MCF 10A (cell line): ENCODE measurements around the gene TMEM169. TPM values are rescaled to one million over a fixed set of nuclear protein-coding genes. Genes with fewer than 3 reads are reported as not detected.
"Not testable (repeated sequence)": the region's sequence is repeated elsewhere in the genome, so short reads cannot be mapped to it uniquely, and the experiment has no call there.

ENCODE experiments used
- BruUV-seq: library from RNA; stranded (reverse); fragments of 400-500 nt; replicated peaks from 2 replicates; lab custom pipeline; 2021; lab: Mats Ljungman, UMichigan
- CTCF ChIA-PET: fragments of 300-600 bp; sonication (Branson Sonifier 250); formaldehyde crosslinking; extraction: SDS; loops from one replicate; lab custom pipeline; 2021; ENCODE audit warnings: antibody characterized with exemption, inconsistent platforms; lab: Yijun Ruan, JAX
- POLR2A ChIA-PET: fragments of 300-600, 350-650 bp; sonication (Branson Sonifier 250); formaldehyde crosslinking; extraction: SDS; loops from one replicate; lab custom pipeline; 2020; ENCODE audit warnings: antibody characterized with exemption, inconsistent platforms; lab: Yijun Ruan, JAX
- DNase-seq: peaks from one replicate; pipeline ENCODE4 v3.0.0-alpha.2; 2018; ENCODE audit not compliant: unreplicated experiment
- H3K27ac Mint-ChIP-seq: one replicate; pipeline ENCODE4 v1.8.0; 2022; ENCODE audit warnings: mild to moderate bottlenecking, low read depth, mixed read lengths; ENCODE audit not compliant: unreplicated experiment
- H3K27me3 Mint-ChIP-seq: one replicate; pipeline ENCODE4 v1.8.0; 2022; ENCODE audit warnings: mixed read lengths; ENCODE audit not compliant: insufficient read depth, unreplicated experiment
- H3K36me3 Mint-ChIP-seq: one replicate; pipeline ENCODE4 v1.8.0; 2022; ENCODE audit warnings: mild to moderate bottlenecking, moderate library complexity, mixed read lengths; ENCODE audit not compliant: insufficient read depth, unreplicated experiment
- H3K4me1 Mint-ChIP-seq: one replicate; pipeline ENCODE4 v1.8.0; 2022; ENCODE audit warnings: mixed read lengths; ENCODE audit not compliant: insufficient read depth, unreplicated experiment
- H3K4me3 Mint-ChIP-seq: one replicate; pipeline ENCODE4 v1.8.0; 2022; ENCODE audit warnings: mild to moderate bottlenecking, moderate library complexity, mixed read lengths; ENCODE audit not compliant: unreplicated experiment
- H3K9me3 Mint-ChIP-seq: one replicate; pipeline ENCODE4 v1.8.0; 2022; ENCODE audit warnings: mixed read lengths; ENCODE audit not compliant: unreplicated experiment
- intact Hi-C: fragments of 100-400 bp; cut with micrococcal nuclease; formaldehyde crosslinking; loops from 2 replicates; pipeline ENCODE4 v1.14.1; 2022
- total RNA-seq: library from RNA; stranded (reverse); gene quantifications from 2 replicates; pipeline ENCODE4 v1.2.3, GENCODE V29; 2022
- TF ChIP-seq, protein P1 (sequence below): fragments of 200-600 bp; IDR thresholded peaks from one replicate; pipeline ENCODE4 v1.8.0; 2022; ENCODE audit warnings: antibody characterized with exemption, mild to moderate bottlenecking; ENCODE audit not compliant: unreplicated experiment

Gene TMEM169
- total RNA-seq, 1 experiment from 2014 or later = 0.35 TPM

DNA sequence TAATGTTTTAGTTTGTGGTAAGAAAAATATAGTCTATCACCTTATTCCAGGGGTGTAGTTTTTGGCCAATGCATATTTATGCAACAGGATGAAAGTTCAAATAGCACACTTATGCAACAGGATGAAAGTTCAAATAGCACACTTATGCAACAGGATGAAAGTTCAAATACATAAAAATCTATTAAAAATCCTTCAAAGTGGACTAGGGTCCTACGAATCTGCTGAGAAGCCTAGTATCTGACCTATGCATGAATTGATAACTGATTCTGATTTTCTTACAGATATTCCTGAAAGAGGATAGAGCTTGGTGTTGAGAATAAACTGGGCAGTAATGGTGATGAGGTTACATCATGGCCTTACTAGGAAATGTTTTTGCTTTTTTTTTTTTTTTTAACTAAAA lies 2.9 kb upstream of the TMEM169 start:
- ChIA-PET CTCF (interaction anchor here (0.6 kb wide), 1 partner anchor 1800 kb away, joined by 8 read pairs; no protein-coding TSS in a partner anchor), POLR2A (interaction anchor here (0.7 kb wide), 1 partner anchor 11 kb away, joined by 3 read pairs; no protein-coding TSS in a partner anchor)
- Mint-ChIP-seq H3K4me1 (peaks cover 8% of the 10 kb centered on the region), H3K9me3 (no peaks in the 10 kb centered on the region), H3K36me3 (peaks cover 5% of the 10 kb centered on the region), H3K27ac (no peak overlapping the region), H3K4me3 (no peak overlapping the region), H3K27me3 (no peaks in the 10 kb centered on the region)
- TF ChIP-seq, protein P1, sequence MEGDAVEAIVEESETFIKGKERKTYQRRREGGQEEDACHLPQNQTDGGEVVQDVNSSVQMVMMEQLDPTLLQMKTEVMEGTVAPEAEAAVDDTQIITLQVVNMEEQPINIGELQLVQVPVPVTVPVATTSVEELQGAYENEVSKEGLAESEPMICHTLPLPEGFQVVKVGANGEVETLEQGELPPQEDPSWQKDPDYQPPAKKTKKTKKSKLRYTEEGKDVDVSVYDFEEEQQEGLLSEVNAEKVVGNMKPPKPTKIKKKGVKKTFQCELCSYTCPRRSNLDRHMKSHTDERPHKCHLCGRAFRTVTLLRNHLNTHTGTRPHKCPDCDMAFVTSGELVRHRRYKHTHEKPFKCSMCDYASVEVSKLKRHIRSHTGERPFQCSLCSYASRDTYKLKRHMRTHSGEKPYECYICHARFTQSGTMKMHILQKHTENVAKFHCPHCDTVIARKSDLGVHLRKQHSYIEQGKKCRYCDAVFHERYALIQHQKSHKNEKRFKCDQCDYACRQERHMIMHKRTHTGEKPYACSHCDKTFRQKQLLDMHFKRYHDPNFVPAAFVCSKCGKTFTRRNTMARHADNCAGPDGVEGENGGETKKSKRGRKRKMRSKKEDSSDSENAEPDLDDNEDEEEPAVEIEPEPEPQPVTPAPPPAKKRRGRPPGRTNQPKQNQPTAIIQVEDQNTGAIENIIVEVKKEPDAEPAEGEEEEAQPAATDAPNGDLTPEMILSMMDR = no peak
- intact Hi-C loops = no loop called here
- no TSS peak for BruUV-seq
- peak; percentile 13 for DNase-seq

DNA sequence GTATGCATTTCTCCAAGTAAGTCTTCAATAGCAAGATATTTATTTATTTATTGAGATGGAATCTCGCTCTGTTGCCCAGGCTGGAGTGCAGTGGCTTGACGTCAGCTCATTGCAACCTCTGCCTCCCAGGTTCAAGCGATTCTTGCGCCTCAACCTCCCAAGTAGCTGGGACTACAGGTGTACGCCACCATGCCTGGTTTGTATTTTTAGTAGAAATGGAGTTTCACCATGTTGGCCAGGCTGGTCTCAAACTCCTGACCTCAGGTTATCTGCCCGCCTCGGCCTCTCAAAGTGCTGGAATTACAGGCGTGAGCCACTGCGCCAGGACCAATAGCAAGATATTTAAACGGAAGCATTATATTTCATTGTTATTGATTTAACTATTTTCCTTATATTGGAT lies 1.7 kb upstream of the TMEM169 start:
- H3K27me3 Mint-ChIP-seq, BruUV-seq, H3K9me3 Mint-ChIP-seq, DNase-seq, H3K4me3 Mint-ChIP-seq, H3K36me3 Mint-ChIP-seq, CTCF ChIA-PET, H3K27ac Mint-ChIP-seq, H3K4me1 Mint-ChIP-seq: not testable (repeated sequence)
- POLR2A ChIA-PET = interaction anchor here (2.7 to 3.6 kb wide), 2 partner anchors 14 to 29 kb away, joined by 7 to 37 read pairs; partner anchors contain the start of gene XRCC5
- intact Hi-C loops = loop anchor here (2.0 kb wide), 1 partner anchor 29 kb away; the partner anchor contains the start of gene XRCC5

DNA sequence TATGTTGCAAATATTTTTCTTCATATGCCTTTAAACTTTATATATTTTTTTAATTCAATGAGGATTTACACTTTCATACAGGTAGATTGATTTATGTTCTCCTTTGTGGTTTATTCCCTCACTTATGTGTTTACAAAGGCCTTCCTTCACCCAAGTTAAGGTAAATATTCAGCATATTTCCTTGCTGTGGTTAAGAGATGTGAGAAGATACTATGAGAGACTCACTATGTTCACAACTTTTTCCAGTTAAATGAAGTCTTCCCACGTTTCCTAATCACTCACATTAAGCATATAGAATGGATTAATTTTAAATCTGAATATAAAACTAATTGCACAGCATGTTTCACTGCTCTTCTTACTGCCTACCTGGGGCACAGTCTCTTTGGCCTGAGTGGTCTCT lies 707 bp upstream of the TMEM169 start:
- peak overlapping the region; percentile 71 for H3K27ac Mint-ChIP-seq
- H3K9me3 Mint-ChIP-seq = no peaks in the 10 kb centered on the region
- ChIA-PET CTCF (interaction anchor here (0.8 to 3.4 kb wide), 6 partner anchors 11 to 58 kb away, joined by 3 to 21 read pairs (median 4); no protein-coding TSS in a partner anchor), POLR2A (interaction anchor here (0.6 to 3.6 kb wide), 6 partner anchors 9 to 770 kb away, joined by 3 to 37 read pairs (median 4); partner anchors contain the start of gene XRCC5)
- H3K4me3 Mint-ChIP-seq = peak overlapping the region; percentile 81
- intact Hi-C loops = loop anchor here (2.0 kb wide), 1 partner anchor 28 kb away; the partner anchor contains the start of gene XRCC5
- TF ChIP-seq, protein P1 = no peak
- peaks cover 8% of the 10 kb centered on the region for H3K4me1 Mint-ChIP-seq
- peak; percentile 6 for DNase-seq
- no peaks in the 10 kb centered on the region for H3K27me3 Mint-ChIP-seq
- H3K36me3 Mint-ChIP-seq = peaks cover 4% of the 10 kb centered on the region
- BruUV-seq = no TSS peak

DNA sequence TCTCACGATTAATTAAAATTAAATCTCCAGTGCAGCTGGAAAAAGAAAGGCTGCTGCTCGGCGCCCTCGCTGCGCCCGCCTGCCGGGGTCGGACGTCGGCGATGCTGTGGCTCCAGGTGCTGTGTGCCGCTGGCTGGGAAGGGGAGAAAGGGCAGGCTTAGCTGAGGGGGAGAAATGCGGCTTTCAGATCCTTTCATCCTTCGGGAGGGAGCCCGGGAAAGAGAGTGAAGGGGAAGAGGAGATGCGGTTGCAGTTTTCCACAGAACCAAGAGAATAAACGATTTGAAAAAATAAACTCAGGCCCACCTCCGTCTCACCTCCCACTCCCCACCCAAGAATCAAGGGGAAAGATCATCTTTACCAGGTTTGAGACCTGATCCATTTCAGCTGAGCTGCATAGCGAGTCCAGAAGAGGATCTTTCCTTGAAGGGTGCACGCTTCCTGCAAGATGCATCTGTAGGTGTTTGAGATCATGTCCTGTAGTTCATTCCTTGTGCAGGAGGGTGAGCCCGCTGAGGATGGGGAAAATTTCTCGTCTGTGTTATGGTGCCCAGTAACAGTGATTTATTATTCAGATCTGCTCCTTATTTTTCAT lies 495 bp downstream of the TMEM169 start:
- Mint-ChIP-seq H3K9me3 (no peaks in the 10 kb centered on the region), H3K36me3 (no peaks in the 10 kb centered on the region), H3K27ac (no peak overlapping the region), H3K4me1 (peaks cover 8% of the 10 kb centered on the region), H3K4me3 (peak overlapping the region; percentile 81), H3K27me3 (no peaks in the 10 kb centered on the region)
- ChIA-PET POLR2A (interaction anchor here (1.2 to 3.6 kb wide), 3 partner anchors 12 to 32 kb away, joined by 3 to 37 read pairs (median 7); partner anchors contain the start of gene XRCC5), CTCF (interaction anchor here (0.7 to 3.4 kb wide), 9 partner anchors 8 to 188 kb away, joined by 3 to 21 read pairs (median 3); no protein-coding TSS in a partner anchor)
- TSS peak; percentile 41 for BruUV-seq
- DNase-seq = no peak
- intact Hi-C loops = no loop called here
- TF ChIP-seq, protein P1 = no peak
